ENCODE measurements around the gene TMEM131. TPM values are rescaled to one million over a fixed set of nuclear protein-coding genes. Genes with fewer than 3 reads are reported as not detected.
"Not testable (repeated sequence)": the region's sequence is repeated elsewhere in the genome, so short reads cannot be mapped to it uniquely, and the experiment has no call there.

The TMEM131 gene
- polyA plus RNA-seq, 3 donors, result 45.1 to 48.1 (median 46.7) TPM

- no peak for DNase-seq (ENCODE audit: extremely low read depth in 1 of 11, low read depth in 9 of 11, low spot score in 4 of 11)
Measured at GRCh38 chr2:98026927-98027522, 31.3 kb upstream of the TMEM131 start.

- no peak for DNase-seq (ENCODE audit: extremely low read depth in 1 of 11, low read depth in 9 of 11, low spot score in 4 of 11)
Measured at GRCh38 chr2:98026292-98026691, 30.5 kb upstream of the TMEM131 start.

GRCh38 chr2:98025481-98026037, 29.8 kb upstream of the TMEM131 start:
- no peak for DNase-seq (ENCODE audit: extremely low read depth in 1 of 11, low read depth in 9 of 11, low spot score in 4 of 11)

- DNase-seq (ENCODE audit: extremely low read depth in 1 of 11, low read depth in 9 of 11, low spot score in 4 of 11), result not testable (repeated sequence)
Measured at GRCh38 chr2:98022067-98022466, 26.3 kb upstream of the TMEM131 start.

- no peak for DNase-seq (ENCODE audit: extremely low read depth in 1 of 11, low read depth in 9 of 11, low spot score in 4 of 11)
Measured at GRCh38 chr2:98020992-98021713, 25.4 kb upstream of the TMEM131 start.

GRCh38 chr2:98020516-98020915, 24.8 kb upstream of the TMEM131 start:
- DNase-seq (ENCODE audit: extremely low read depth in 1 of 11, low read depth in 9 of 11, low spot score in 4 of 11), result no peak

GRCh38 chr2:98016908-98017670, 21.3 kb upstream of the TMEM131 start:
- no peak for DNase-seq (ENCODE audit: extremely low read depth in 1 of 11, low read depth in 9 of 11, low spot score in 4 of 11)

GRCh38 chr2:98015671-98016070, 19.9 kb upstream of the TMEM131 start:
- no peak for DNase-seq (ENCODE audit: extremely low read depth in 1 of 11, low read depth in 9 of 11, low spot score in 4 of 11)

- DNase-seq (ENCODE audit: extremely low read depth in 1 of 11, low read depth in 9 of 11, low spot score in 4 of 11), result no peak
Measured at GRCh38 chr2:98014379-98014778, 18.6 kb upstream of the TMEM131 start.

GRCh38 chr2:98013407-98014042, 17.8 kb upstream of the TMEM131 start:
- DNase-seq (ENCODE audit: extremely low read depth in 1 of 11, low read depth in 9 of 11, low spot score in 4 of 11), result no peak

GRCh38 chr2:98012561-98012991, 16.8 kb upstream of the TMEM131 start:
- DNase-seq (ENCODE audit: extremely low read depth in 1 of 11, low read depth in 9 of 11, low spot score in 4 of 11), result no peak

GRCh38 chr2:98009887-98010760, 14.4 kb upstream of the TMEM131 start:
- no peak for DNase-seq (ENCODE audit: extremely low read depth in 1 of 11, low read depth in 9 of 11, low spot score in 4 of 11)

GRCh38 chr2:98008415-98008814, 12.7 kb upstream of the TMEM131 start:
- DNase-seq (ENCODE audit: extremely low read depth in 1 of 11, low read depth in 9 of 11, low spot score in 4 of 11), result no peak

- DNase-seq (ENCODE audit: extremely low read depth in 1 of 11, low read depth in 9 of 11, low spot score in 4 of 11), result no peak
Measured at GRCh38 chr2:98006378-98006777, 10.6 kb upstream of the TMEM131 start.

- DNase-seq (ENCODE audit: extremely low read depth in 1 of 11, low read depth in 9 of 11, low spot score in 4 of 11), result no peak
Measured at GRCh38 chr2:98004613-98005012, 8.9 kb upstream of the TMEM131 start.

- DNase-seq (ENCODE audit: extremely low read depth in 1 of 11, low read depth in 9 of 11, low spot score in 4 of 11), result no peak
Measured at GRCh38 chr2:98004047-98004446, 8.3 kb upstream of the TMEM131 start.

GRCh38 chr2:97999536-97999935, 3.8 kb upstream of the TMEM131 start:
- DNase-seq (ENCODE audit: extremely low read depth in 1 of 11, low read depth in 9 of 11, low spot score in 4 of 11), result no peak

GRCh38 chr2:97998431-97999005, 2.8 kb upstream of the TMEM131 start:
- no peak for DNase-seq (ENCODE audit: extremely low read depth in 1 of 11, low read depth in 9 of 11, low spot score in 4 of 11)

Measured in renal cortex interstitium (tissue), 11 donors.